ENCODE results near the gene TRMT1.

TRMT1 gene

DNA sequence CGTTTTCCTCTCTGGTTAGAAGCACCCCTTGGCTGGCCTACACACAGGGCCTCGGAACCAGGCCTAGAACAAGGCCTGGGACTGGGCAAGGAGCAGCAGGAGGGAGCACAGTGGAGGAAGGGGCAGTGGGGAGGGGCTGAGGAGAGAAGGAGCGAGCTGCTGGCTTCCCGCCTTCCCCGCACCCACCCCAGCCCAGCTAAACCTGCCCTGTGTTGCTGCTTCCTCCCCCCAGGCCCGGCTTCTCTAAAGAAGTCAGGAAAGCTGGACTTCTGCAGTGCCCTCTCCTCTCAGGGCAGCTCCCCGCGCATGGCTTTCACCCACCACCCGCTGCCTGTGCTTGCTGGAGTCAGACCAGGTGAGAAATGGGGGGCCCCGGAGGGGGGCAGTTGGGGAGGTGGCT is 38.2 kb downstream of the TRMT1 start:
- no peaks in the 10 kb centered on the region for H3K4me1 ChIP-seq (ENCODE audit: insufficient read depth, low read length)
- H4K20me1 ChIP-seq (ENCODE audit: insufficient read depth, low read length), result no peaks in the 10 kb centered on the region
- no peak overlapping the region for H3K9ac ChIP-seq (ENCODE audit: low read depth, low read length)
- H3K36me3 ChIP-seq (ENCODE audit: insufficient read depth, low read length), result no peaks in the 10 kb centered on the region
- H3K9me3 ChIP-seq (ENCODE audit: insufficient read depth, low read length, severe bottlenecking), result no peaks in the 10 kb centered on the region
- DNase-seq, result no peak
- H3K4me2 ChIP-seq (ENCODE audit: insufficient read depth, low read length), result no peak overlapping the region
- no peak for ATAC-seq (ENCODE audit: insufficient read depth, low read depth)
- no peak overlapping the region for H2AFZ ChIP-seq (ENCODE audit: low read depth, low read length)
- TF ChIP-seq, protein P1, sequence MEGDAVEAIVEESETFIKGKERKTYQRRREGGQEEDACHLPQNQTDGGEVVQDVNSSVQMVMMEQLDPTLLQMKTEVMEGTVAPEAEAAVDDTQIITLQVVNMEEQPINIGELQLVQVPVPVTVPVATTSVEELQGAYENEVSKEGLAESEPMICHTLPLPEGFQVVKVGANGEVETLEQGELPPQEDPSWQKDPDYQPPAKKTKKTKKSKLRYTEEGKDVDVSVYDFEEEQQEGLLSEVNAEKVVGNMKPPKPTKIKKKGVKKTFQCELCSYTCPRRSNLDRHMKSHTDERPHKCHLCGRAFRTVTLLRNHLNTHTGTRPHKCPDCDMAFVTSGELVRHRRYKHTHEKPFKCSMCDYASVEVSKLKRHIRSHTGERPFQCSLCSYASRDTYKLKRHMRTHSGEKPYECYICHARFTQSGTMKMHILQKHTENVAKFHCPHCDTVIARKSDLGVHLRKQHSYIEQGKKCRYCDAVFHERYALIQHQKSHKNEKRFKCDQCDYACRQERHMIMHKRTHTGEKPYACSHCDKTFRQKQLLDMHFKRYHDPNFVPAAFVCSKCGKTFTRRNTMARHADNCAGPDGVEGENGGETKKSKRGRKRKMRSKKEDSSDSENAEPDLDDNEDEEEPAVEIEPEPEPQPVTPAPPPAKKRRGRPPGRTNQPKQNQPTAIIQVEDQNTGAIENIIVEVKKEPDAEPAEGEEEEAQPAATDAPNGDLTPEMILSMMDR (IDR thresholded peaks at IDR 0.05; ENCODE audit: borderline replicate concordance, extremely low read depth, low read length, poor library complexity, severe bottlenecking), result no peak
- H3K27ac ChIP-seq (ENCODE audit: low read length), result no peak overlapping the region
- H3K4me3 ChIP-seq (ENCODE audit: low read depth in 1 of 2, low read length in 2 of 2), result no peak overlapping the region
- no peaks in the 10 kb centered on the region for H3K27me3 ChIP-seq (ENCODE audit: insufficient read depth, low read length, poor library complexity)
- H3K79me2 ChIP-seq (ENCODE audit: insufficient read depth, low read length), result no peaks in the 10 kb centered on the region

DNA sequence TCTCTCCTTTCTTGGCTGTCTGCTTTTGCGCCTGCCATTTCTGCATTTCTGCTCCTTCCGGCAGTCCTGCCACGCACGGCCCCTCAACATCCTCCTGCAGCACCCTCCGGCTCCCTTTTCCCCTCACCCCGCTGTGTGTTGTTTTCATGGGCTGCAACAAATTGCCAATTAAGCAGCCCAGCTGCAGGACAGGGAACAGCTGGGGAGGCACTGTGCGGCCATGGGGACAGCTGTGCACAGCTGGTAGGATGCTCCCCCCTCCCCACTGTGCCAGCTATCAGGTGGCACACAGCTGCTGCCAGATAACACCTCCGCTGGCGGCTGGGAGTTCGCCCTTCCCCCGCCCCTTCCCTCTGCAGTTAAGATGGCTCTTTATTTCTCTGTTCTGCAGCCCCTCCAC is 39.3 kb downstream of the TRMT1 start:
- H3K79me2 ChIP-seq (ENCODE audit: insufficient read depth, low read length), result no peaks in the 10 kb centered on the region
- no peaks in the 10 kb centered on the region for H3K36me3 ChIP-seq (ENCODE audit: insufficient read depth, low read length)
- TF ChIP-seq, protein P1 (IDR thresholded peaks at IDR 0.05; ENCODE audit: borderline replicate concordance, extremely low read depth, low read length, poor library complexity, severe bottlenecking), result no peak
- no peak for TF ChIP-seq EZH2 (IDR thresholded peaks at IDR 0.05; ENCODE audit: borderline replicate concordance, low read depth, low read length, severe bottlenecking)
- DNase-seq (no peak), ATAC-seq (ENCODE audit: insufficient read depth, low read depth) (no peak)
- H3K27ac ChIP-seq (ENCODE audit: low read length), result no peak overlapping the region
- H2AFZ ChIP-seq (ENCODE audit: low read depth, low read length), result no peak overlapping the region
- H3K4me2 ChIP-seq (ENCODE audit: insufficient read depth, low read length), result no peak overlapping the region
- no peak overlapping the region for H3K4me3 ChIP-seq (ENCODE audit: low read depth in 1 of 2, low read length in 2 of 2)
- H3K4me1 ChIP-seq (ENCODE audit: insufficient read depth, low read length), result no peaks in the 10 kb centered on the region
- H4K20me1 ChIP-seq (ENCODE audit: insufficient read depth, low read length), result no peaks in the 10 kb centered on the region
- no peaks in the 10 kb centered on the region for H3K9me3 ChIP-seq (ENCODE audit: insufficient read depth, low read length, severe bottlenecking)
- H3K27me3 ChIP-seq (ENCODE audit: insufficient read depth, low read length, poor library complexity), result no peaks in the 10 kb centered on the region
- H3K9ac ChIP-seq (ENCODE audit: low read depth, low read length), result no peak overlapping the region

DNA sequence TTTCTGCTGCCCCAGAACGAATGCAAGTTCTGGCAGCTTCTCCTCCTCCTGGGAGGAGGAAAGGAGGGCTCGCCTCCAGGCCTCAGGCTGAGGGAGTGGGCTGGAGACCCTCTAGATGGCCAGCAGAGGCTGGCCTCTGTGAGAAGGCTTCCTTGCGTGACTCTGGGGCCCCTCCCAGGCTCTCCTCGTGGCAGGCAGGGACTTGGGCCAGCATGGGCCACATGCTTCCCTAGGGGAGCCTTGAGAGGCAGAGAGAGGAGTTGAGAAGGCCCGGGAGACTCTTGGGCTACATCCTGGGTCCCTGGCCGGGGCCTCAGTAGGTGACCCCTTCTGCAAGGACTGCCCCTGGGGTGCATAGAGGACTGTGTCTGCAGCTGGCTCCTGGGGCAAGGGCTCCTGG is 39.8 kb downstream of the TRMT1 start:
- no peak overlapping the region for H3K4me2 ChIP-seq (ENCODE audit: insufficient read depth, low read length)
- no peaks in the 10 kb centered on the region for H4K20me1 ChIP-seq (ENCODE audit: insufficient read depth, low read length)
- H3K79me2 ChIP-seq (ENCODE audit: insufficient read depth, low read length), result no peaks in the 10 kb centered on the region
- H2AFZ ChIP-seq (ENCODE audit: low read depth, low read length), result no peak overlapping the region
- DNase-seq (no peak), ATAC-seq (ENCODE audit: insufficient read depth, low read depth) (no peak)
- H3K27ac ChIP-seq (ENCODE audit: low read length), result no peak overlapping the region
- no peak overlapping the region for H3K9ac ChIP-seq (ENCODE audit: low read depth, low read length)
- TF ChIP-seq, protein P1 (IDR thresholded peaks at IDR 0.05; ENCODE audit: borderline replicate concordance, extremely low read depth, low read length, poor library complexity, severe bottlenecking), result no peak
- no peak for TF ChIP-seq EZH2 (IDR thresholded peaks at IDR 0.05; ENCODE audit: borderline replicate concordance, low read depth, low read length, severe bottlenecking)
- no peaks in the 10 kb centered on the region for H3K9me3 ChIP-seq (ENCODE audit: insufficient read depth, low read length, severe bottlenecking)
- H3K27me3 ChIP-seq (ENCODE audit: insufficient read depth, low read length, poor library complexity), result no peaks in the 10 kb centered on the region
- no peaks in the 10 kb centered on the region for H3K36me3 ChIP-seq (ENCODE audit: insufficient read depth, low read length)
- H3K4me3 ChIP-seq (ENCODE audit: low read depth in 1 of 2, low read length in 2 of 2), result no peak overlapping the region
- H3K4me1 ChIP-seq (ENCODE audit: insufficient read depth, low read length), result no peaks in the 10 kb centered on the region

DNA sequence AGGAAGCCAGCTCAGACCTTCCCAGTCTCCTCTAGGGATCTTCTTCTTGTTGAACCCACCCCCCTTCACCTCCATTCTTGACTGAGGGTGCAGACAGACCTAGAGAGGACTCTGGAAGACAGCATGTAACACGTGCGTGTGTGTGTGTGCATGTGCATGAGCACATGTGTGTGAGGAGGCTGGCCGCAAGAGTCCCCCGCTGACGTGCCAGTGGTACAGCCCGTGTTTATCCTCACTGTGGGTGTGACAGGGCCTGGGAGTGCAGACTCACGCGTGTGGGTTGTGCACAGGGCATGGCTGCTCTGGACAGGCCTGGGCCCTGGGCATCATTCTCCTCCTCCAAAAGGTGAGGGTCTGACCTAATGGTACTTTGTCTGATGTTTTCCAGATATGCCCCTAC is 40.2 kb downstream of the TRMT1 start:
- Histone ChIP-seq H3K9me3 (ENCODE audit: insufficient read depth, low read length, severe bottlenecking) (no peaks in the 10 kb centered on the region), H3K27ac (ENCODE audit: low read length) (no peak overlapping the region), H4K20me1 (ENCODE audit: insufficient read depth, low read length) (no peaks in the 10 kb centered on the region), H3K4me2 (ENCODE audit: insufficient read depth, low read length) (no peak overlapping the region), H3K9ac (ENCODE audit: low read depth, low read length) (no peak overlapping the region), H3K4me3 (ENCODE audit: low read depth in 1 of 2, low read length in 2 of 2) (no peak overlapping the region), H3K27me3 (ENCODE audit: insufficient read depth, low read length, poor library complexity) (no peaks in the 10 kb centered on the region), H3K79me2 (ENCODE audit: insufficient read depth, low read length) (no peaks in the 10 kb centered on the region), H2AFZ (ENCODE audit: low read depth, low read length) (no peak overlapping the region), H3K36me3 (ENCODE audit: insufficient read depth, low read length) (no peaks in the 10 kb centered on the region), H3K4me1 (ENCODE audit: insufficient read depth, low read length) (no peaks in the 10 kb centered on the region)
- TF ChIP-seq, protein P1 (IDR thresholded peaks at IDR 0.05; ENCODE audit: borderline replicate concordance, extremely low read depth, low read length, poor library complexity, severe bottlenecking), result no peak
- TF ChIP-seq EZH2 (IDR thresholded peaks at IDR 0.05; ENCODE audit: borderline replicate concordance, low read depth, low read length, severe bottlenecking), result no peak
- no peak for DNase-seq
- ATAC-seq (ENCODE audit: insufficient read depth, low read depth), result no peak

Data from DND-41 (cell line).